IgD-negative memory B cell (primary cell): Measurements from ENCODE around the gene P2RX7. TPM values are rescaled to one million over a fixed set of nuclear protein-coding genes. Genes with fewer than 3 reads are reported as not detected.
"Not testable (repeated sequence)": the region's sequence is repeated elsewhere in the genome, so short reads cannot be mapped to it uniquely, and the experiment has no call there.

ENCODE experiments used
- H3K27ac Mint-ChIP-seq, 3 donors: one replicate each; pipeline ENCODE4 v1.8.0; 2020 to 2022; ENCODE audit warnings: mild to moderate bottlenecking in 3 of 3, mixed read lengths in 3 of 3, moderate library complexity in 1 of 3
- H3K27me3 Mint-ChIP-seq: one replicate; pipeline ENCODE4 v1.8.0; 2021; ENCODE audit warnings: mixed read lengths
- H3K36me3 Mint-ChIP-seq: one replicate; pipeline ENCODE4 v1.8.0; 2020; ENCODE audit warnings: mild to moderate bottlenecking, mixed read lengths
- H3K4me1 Mint-ChIP-seq, 3 donors: one replicate each; pipeline ENCODE4 v1.8.0; 2020 to 2022; ENCODE audit warnings: mixed read lengths in 3 of 3, mild to moderate bottlenecking in 1 of 3
- H3K4me3 Mint-ChIP-seq, 4 donors: one replicate each; pipeline ENCODE4 v1.8.0; 2020 to 2022; ENCODE audit warnings: mild to moderate bottlenecking in 4 of 4, mixed read lengths in 4 of 4, moderate library complexity in 3 of 4
- H3K9me3 Mint-ChIP-seq, 3 donors: one replicate each; pipeline ENCODE4 v1.8.0; 2020 to 2021; ENCODE audit warnings: mixed read lengths in 3 of 3, mild to moderate bottlenecking in 1 of 3
- polyA plus RNA-seq: library from polyadenylated mRNA; unstranded; fragments of 300-500 nt; fragmentation: Illumina TruSeq; gene quantifications from one replicate; pipeline ENCODE4 v1.2.3, GENCODE V29; 2021

P2RX7 gene
- polyA plus RNA-seq, 1 donor from 2014 or later = 3.8 TPM

GRCh38 chr12:121186826-121187225, 54.1 kb downstream of the P2RX7 start:
- Mint-ChIP-seq H3K9me3 (peaks cover 0 to 3% (median 0%) of the 10 kb centered on the region in 3 donors), H3K27ac (no peak overlapping the region), H3K4me1 (peaks cover 11 to 19% (median 16%) of the 10 kb centered on the region in 3 donors), H3K27me3 (no peaks in the 10 kb centered on the region), H3K36me3 (no peaks in the 10 kb centered on the region), H3K4me3 (no peak overlapping the region)

- Mint-ChIP-seq H3K27me3 (no peaks in the 10 kb centered on the region), H3K36me3 (no peaks in the 10 kb centered on the region), H3K27ac (no peak overlapping the region), H3K4me3 (no peak overlapping the region), H3K9me3 (peaks cover 0 to 3% (median 0%) of the 10 kb centered on the region in 3 donors), H3K4me1 (peaks cover 11 to 16% (median 13%) of the 10 kb centered on the region in 3 donors)
Measured at GRCh38 chr12:121187501-121187900, 54.8 kb downstream of the P2RX7 start.

- H3K4me3 Mint-ChIP-seq = no peak overlapping the region
- H3K27me3 Mint-ChIP-seq = no peaks in the 10 kb centered on the region
- peaks cover 11 to 16% (median 13%) of the 10 kb centered on the region in 3 donors for H3K4me1 Mint-ChIP-seq
- peak overlapping the region in 1 of 3 donors; percentile 60 for H3K27ac Mint-ChIP-seq
- H3K36me3 Mint-ChIP-seq = no peaks in the 10 kb centered on the region
- H3K9me3 Mint-ChIP-seq = peaks cover 0 to 3% (median 0%) of the 10 kb centered on the region in 3 donors
Measured at GRCh38 chr12:121188227-121188626, 55.6 kb downstream of the P2RX7 start.

GRCh38 chr12:121189131-121189530, 56.5 kb downstream of the P2RX7 start:
- peaks cover 0 to 3% (median 0%) of the 10 kb centered on the region in 3 donors for H3K9me3 Mint-ChIP-seq
- no peaks in the 10 kb centered on the region for H3K36me3 Mint-ChIP-seq
- H3K4me1 Mint-ChIP-seq = peaks cover 11 to 16% (median 13%) of the 10 kb centered on the region in 3 donors
- no peak overlapping the region for H3K27ac Mint-ChIP-seq
- H3K4me3 Mint-ChIP-seq = no peak overlapping the region
- no peaks in the 10 kb centered on the region for H3K27me3 Mint-ChIP-seq

GRCh38 chr12:121189619-121190155, 57.0 kb downstream of the P2RX7 start:
- Mint-ChIP-seq H3K27me3 (no peaks in the 10 kb centered on the region), H3K9me3 (peaks cover 0 to 3% (median 0%) of the 10 kb centered on the region in 3 donors), H3K4me3 (no peak overlapping the region), H3K36me3 (no peaks in the 10 kb centered on the region), H3K27ac (no peak overlapping the region), H3K4me1 (peaks cover 11 to 16% (median 13%) of the 10 kb centered on the region in 3 donors)

- H3K4me1 Mint-ChIP-seq = peaks cover 5 to 9% (median 7%) of the 10 kb centered on the region in 3 donors
- no peak overlapping the region for H3K27ac Mint-ChIP-seq
- no peak overlapping the region for H3K4me3 Mint-ChIP-seq
- peaks cover 0 to 3% (median 0%) of the 10 kb centered on the region in 3 donors for H3K9me3 Mint-ChIP-seq
- no peaks in the 10 kb centered on the region for H3K27me3 Mint-ChIP-seq
- H3K36me3 Mint-ChIP-seq = no peaks in the 10 kb centered on the region
Measured at GRCh38 chr12:121190523-121191031, 57.9 kb downstream of the P2RX7 start.

- H3K36me3 Mint-ChIP-seq = no peaks in the 10 kb centered on the region
- H3K4me1 Mint-ChIP-seq = peaks cover under 1 to 5% (median 5%) of the 10 kb centered on the region in 3 donors
- H3K4me3 Mint-ChIP-seq = no peak overlapping the region
- H3K9me3 Mint-ChIP-seq = peaks cover 0 to 3% (median 0%) of the 10 kb centered on the region in 3 donors
- no peaks in the 10 kb centered on the region for H3K27me3 Mint-ChIP-seq
- peak overlapping the region in 2 of 3 donors; percentile 4 to 13 for H3K27ac Mint-ChIP-seq
Measured at GRCh38 chr12:121191151-121191550, 58.5 kb downstream of the P2RX7 start.

- H3K27ac Mint-ChIP-seq = no peak overlapping the region
- peak overlapping the region in 3 of 4 donors; percentile 34 to 75 (median 75) for H3K4me3 Mint-ChIP-seq
- H3K27me3 Mint-ChIP-seq = peaks cover 3% of the 10 kb centered on the region
- H3K4me1 Mint-ChIP-seq = peaks cover 4 to 8% (median 7%) of the 10 kb centered on the region in 3 donors
- no peaks in the 10 kb centered on the region for H3K9me3 Mint-ChIP-seq
- H3K36me3 Mint-ChIP-seq = peaks cover 3% of the 10 kb centered on the region
Measured at GRCh38 chr12:121196902-121197301, 64.2 kb downstream of the P2RX7 start.

- no peak overlapping the region for H3K4me3 Mint-ChIP-seq
- peaks cover 3% of the 10 kb centered on the region for H3K36me3 Mint-ChIP-seq
- H3K9me3 Mint-ChIP-seq = no peaks in the 10 kb centered on the region
- H3K4me1 Mint-ChIP-seq = peaks cover 7 to 10% (median 8%) of the 10 kb centered on the region in 3 donors
- peaks cover 3% of the 10 kb centered on the region for H3K27me3 Mint-ChIP-seq
- no peak overlapping the region for H3K27ac Mint-ChIP-seq
Measured at GRCh38 chr12:121198949-121199348, 66.3 kb downstream of the P2RX7 start.

- H3K4me1 Mint-ChIP-seq = peaks cover 10 to 12% (median 10%) of the 10 kb centered on the region in 3 donors
- H3K27ac Mint-ChIP-seq, H3K9me3 Mint-ChIP-seq, H3K36me3 Mint-ChIP-seq, H3K4me3 Mint-ChIP-seq, H3K27me3 Mint-ChIP-seq: not testable (repeated sequence)
Measured at GRCh38 chr12:121201140-121201539, 68.5 kb downstream of the P2RX7 start.

- Mint-ChIP-seq H3K4me1 (peaks cover 5 to 8% (median 6%) of the 10 kb centered on the region in 3 donors), H3K36me3 (no peaks in the 10 kb centered on the region), H3K4me3 (no peak overlapping the region), H3K27me3 (no peaks in the 10 kb centered on the region), H3K27ac (peak overlapping the region in 1 of 3 donors; percentile 9), H3K9me3 (peaks cover 0 to 2% (median 0%) of the 10 kb centered on the region in 3 donors)
Measured at GRCh38 chr12:121202407-121203355, 70.0 kb downstream of the P2RX7 start.

GRCh38 chr12:121203482-121203881, 70.8 kb downstream of the P2RX7 start:
- Mint-ChIP-seq H3K27ac (peak overlapping the region in 1 of 3 donors; percentile 9), H3K36me3 (no peaks in the 10 kb centered on the region), H3K4me1 (peaks cover 3 to 6% (median 4%) of the 10 kb centered on the region in 3 donors), H3K27me3 (no peaks in the 10 kb centered on the region), H3K4me3 (no peak overlapping the region), H3K9me3 (peaks cover 0 to 2% (median 0%) of the 10 kb centered on the region in 3 donors)

GRCh38 chr12:121205491-121205890, 72.8 kb downstream of the P2RX7 start:
- no peaks in the 10 kb centered on the region for H3K36me3 Mint-ChIP-seq

GRCh38 chr12:121208571-121208970, 75.9 kb downstream of the P2RX7 start:
- H3K27me3 Mint-ChIP-seq, H3K36me3 Mint-ChIP-seq, H3K9me3 Mint-ChIP-seq: not testable (repeated sequence)
- peak overlapping the region; percentile 12 to 93 (median 53) for H3K4me3 Mint-ChIP-seq
- peak overlapping the region in 2 of 3 donors; percentile 76 to 78 for H3K27ac Mint-ChIP-seq
- peaks cover 8 to 14% (median 10%) of the 10 kb centered on the region in 3 donors for H3K4me1 Mint-ChIP-seq

More at GRCh38 chr12:121205491-121205890, 72.8 kb downstream of the P2RX7 start:
- Mint-ChIP-seq H3K27me3 (no peaks in the 10 kb centered on the region), H3K4me1 (peaks cover 4 to 6% (median 6%) of the 10 kb centered on the region in 3 donors), H3K4me3 (no peak overlapping the region), H3K27ac (no peak overlapping the region), H3K9me3 (peaks cover 0 to 2% (median 0%) of the 10 kb centered on the region in 3 donors)

- H3K4me3 Mint-ChIP-seq = peak overlapping the region; percentile 77 to 93 (median 88)
- no peaks in the 10 kb centered on the region for H3K27me3 Mint-ChIP-seq
- peaks cover 2% of the 10 kb centered on the region for H3K36me3 Mint-ChIP-seq
- H3K27ac Mint-ChIP-seq = peak overlapping the region in 2 of 3 donors; percentile 78 to 86
- peaks cover 10 to 16% (median 11%) of the 10 kb centered on the region in 3 donors for H3K4me1 Mint-ChIP-seq
- peaks cover 0 to 2% (median 0%) of the 10 kb centered on the region in 3 donors for H3K9me3 Mint-ChIP-seq
Measured at GRCh38 chr12:121209221-121209620, 76.5 kb downstream of the P2RX7 start.
